HEK293 (cell line): ENCODE data around the gene BBLN.

Experiments used
- CTCF ChIA-PET: fragments of 350-600 bp; formaldehyde crosslinking; extraction: SDS; loops from one replicate; lab custom pipeline; 2021; ENCODE audit warnings: antibody characterized with exemption; lab: Yijun Ruan, JAX
- POLR2A ChIA-PET: fragments of 300-600 bp; formaldehyde crosslinking; extraction: SDS; loops from one replicate; lab custom pipeline; 2020; ENCODE audit warnings: antibody characterized with exemption, inconsistent platforms; lab: Yijun Ruan, JAX
- H3K27ac ChIP-seq: fragments of 200-500 bp; sonication (Bioruptor generic); 2 replicates; pipeline ENCODE4 v1.5.1; 2014; ENCODE audit warnings: low read depth, low read length, control low read depth, inconsistent platforms; ENCODE audit errors: extremely low read depth
- H3K36me3 ChIP-seq, 2 experiments: fragments of 200-500 bp in 1 of 2; sonication (Bioruptor generic) in 1 of 2; 1 replicate in 1 of 2; 2 replicates in 1 of 2; pipeline ENCODE4 v1.5.1; 2014 to 2017; ENCODE audit warnings: inconsistent platforms in 2 of 2, low read length in 2 of 2; ENCODE audit not compliant: control insufficient read depth in 2 of 2, insufficient read depth in 1 of 2
- H3K4me1 ChIP-seq: fragments of 200-500 bp; sonication (Bioruptor generic); 2 replicates; pipeline ENCODE4 v1.5.1; 2014; ENCODE audit warnings: mild to moderate bottlenecking, low read length, inconsistent platforms; ENCODE audit not compliant: control insufficient read depth, insufficient read depth
- H3K4me3 ChIP-seq: 2 replicates; pipeline ENCODE4 v1.5.1; 2011; ENCODE audit warnings: low read depth, mild to moderate bottlenecking, control low read depth, low read length, moderate library complexity
- H3K9me3 ChIP-seq: fragments of 200-500 bp; sonication (Bioruptor generic); 2 replicates; pipeline ENCODE4 v1.5.1; 2014; ENCODE audit warnings: low read depth, low read length, inconsistent platforms; ENCODE audit not compliant: control insufficient read depth, insufficient read depth
- ATF2 ChIP-seq: fragments of 450-650 bp; formaldehyde crosslinking; IDR thresholded peaks from 2 replicates; pipeline ENCODE4 v1.5.1; 2016; ENCODE audit warnings: missing biosample characterization, missing genetic modification characterization, low read depth
- BCL11A ChIP-seq: fragments of 450-650 bp; formaldehyde crosslinking; IDR thresholded peaks from 2 replicates; pipeline ENCODE4 v1.5.1; 2016; ENCODE audit warnings: low read depth, missing biosample characterization, missing genetic modification characterization
- SCRT1 ChIP-seq: fragments of 450-650 bp; formaldehyde crosslinking; IDR thresholded peaks from 2 replicates; pipeline ENCODE4 v1.5.1; 2016; ENCODE audit warnings: missing biosample characterization, missing genetic modification characterization, borderline replicate concordance
- ZBTB17 ChIP-seq: fragments of 450-650 bp; formaldehyde crosslinking; IDR thresholded peaks from 2 replicates; pipeline ENCODE4 v1.5.1; 2016; ENCODE audit warnings: missing biosample characterization, missing genetic modification characterization
- ZBTB44 ChIP-seq: fragments of 450-650 bp; IDR thresholded peaks from 2 replicates; pipeline ENCODE4 v1.5.1; 2018; ENCODE audit warnings: missing biosample characterization, mild to moderate bottlenecking, missing genetic modification characterization
- ZNF121 ChIP-seq: fragments of 450-650 bp; formaldehyde crosslinking; IDR thresholded peaks from 2 replicates; pipeline ENCODE4 v1.5.1; 2016; ENCODE audit warnings: missing biosample characterization, missing genetic modification characterization
- ZNF23 ChIP-seq: fragments of 450-650 bp; formaldehyde crosslinking; IDR thresholded peaks from 2 replicates; pipeline ENCODE4 v1.5.1; 2016; ENCODE audit warnings: missing biosample characterization, missing genetic modification characterization, borderline replicate concordance
- ZNF274 ChIP-seq, 2 experiments: fragments of 200-500 bp in 1 of 2; fragments of 450-650 bp in 1 of 2; sonication (Bioruptor generic) in 1 of 2; formaldehyde crosslinking in 1 of 2; IDR thresholded peaks; 2 replicates each; pipeline versions ENCODE4 v1.5.1 to v1.6.1; 2014 to 2016; ENCODE audit warnings: borderline replicate concordance in 1 of 2, inconsistent platforms in 1 of 2, low read length in 1 of 2, missing biosample characterization in 1 of 2, missing genetic modification characterization in 1 of 2
- ZNF521 ChIP-seq: fragments of 450-650 bp; formaldehyde crosslinking; IDR thresholded peaks from 2 replicates; pipeline ENCODE4 v1.5.1; 2017; ENCODE audit warnings: missing biosample characterization, mild to moderate bottlenecking, missing genetic modification characterization
- ZNF555 ChIP-seq: fragments of 450-650 bp; formaldehyde crosslinking; conservative IDR thresholded peaks from 2 replicates; pipeline ENCODE4 v1.5.1; 2017; ENCODE audit warnings: missing biosample characterization, mild to moderate bottlenecking, missing genetic modification characterization, inconsistent platforms
- ZNF560 ChIP-seq: fragments of 450-650 bp; formaldehyde crosslinking; IDR thresholded peaks from 2 replicates; pipeline ENCODE4 v1.5.1; 2017; ENCODE audit warnings: missing biosample characterization, missing genetic modification characterization, borderline replicate concordance
- ZNF580 ChIP-seq: fragments of 450-650 bp; formaldehyde crosslinking; IDR thresholded peaks from 2 replicates; pipeline ENCODE4 v1.5.1; 2016; ENCODE audit warnings: missing biosample characterization, missing genetic modification characterization
- ZNF624 ChIP-seq: fragments of 450-650 bp; formaldehyde crosslinking; IDR thresholded peaks from 2 replicates; pipeline ENCODE4 v1.5.1; 2017; ENCODE audit warnings: missing biosample characterization, missing genetic modification characterization
- ZNF785 ChIP-seq: fragments of 450-650 bp; formaldehyde crosslinking; IDR thresholded peaks from 2 replicates; pipeline ENCODE4 v1.5.1; 2016; ENCODE audit warnings: missing biosample characterization, missing genetic modification characterization
- ZSCAN23 ChIP-seq: fragments of 450-650 bp; formaldehyde crosslinking; IDR thresholded peaks from 2 replicates; pipeline ENCODE4 v1.5.1; 2016; ENCODE audit warnings: missing biosample characterization, missing genetic modification characterization
- ZSCAN4 ChIP-seq: fragments of 450-650 bp; formaldehyde crosslinking; IDR thresholded peaks from 2 replicates; pipeline ENCODE4 v1.5.1; 2017; ENCODE audit warnings: missing biosample characterization, missing genetic modification characterization
- TF ChIP-seq, protein P1 (sequence below): fragments of 450-650 bp; formaldehyde crosslinking; IDR thresholded peaks from 2 replicates; pipeline ENCODE4 v1.5.1; 2016; ENCODE audit warnings: missing biosample characterization, missing genetic modification characterization, low read depth
- TF ChIP-seq, protein P2 (sequence below): fragments of 450-650 bp; formaldehyde crosslinking; IDR thresholded peaks from 2 replicates; pipeline ENCODE4 v1.5.1; 2016; ENCODE audit warnings: missing biosample characterization, missing genetic modification characterization
- TF ChIP-seq, protein P3 (sequence below): fragments of 450-650 bp; formaldehyde crosslinking; IDR thresholded peaks from 2 replicates; pipeline ENCODE4 v1.5.1; 2016; ENCODE audit warnings: missing biosample characterization, missing genetic modification characterization

The BBLN gene

GRCh38 chr9:128142061-128142460 is 18.0 kb upstream of the BBLN start:
- CTCF ChIA-PET, result interaction anchor here (0.6 to 2.3 kb wide), 3 partner anchors 12 to 25 kb away, joined by 3 to 14 read pairs (median 6); no protein-coding TSS in a partner anchor
- H3K4me1 ChIP-seq, result no peaks in the 10 kb centered on the region
- TF ChIP-seq ZNF560 (tag by site-specific recombination) (no peak), ATF2 (tag by site-specific recombination) (no peak), BCL11A (tag by site-specific recombination) (no peak), ZSCAN23 (tag by site-specific recombination) (no peak), ZNF521 (tag by site-specific recombination) (no peak), ZNF555 (tag by site-specific recombination) (no peak), ZNF23 (tag by site-specific recombination) (no peak), ZNF785 (no peak), ZNF580 (tag by site-specific recombination) (no peak), ZNF274 (IDR thresholded peaks at IDR 0.05; ENCODE audit: low read length) (no peak), ZNF274 (tag by site-specific recombination; IDR thresholded peaks at IDR 0.05; ENCODE audit: borderline replicate concordance) (no peak), ZNF624 (no peak), ZSCAN4 (tag by site-specific recombination) (no peak), SCRT1 (tag by site-specific recombination) (no peak), ZBTB17 (no peak), ZBTB44 (tag by site-specific recombination) (no peak), ZNF121 (tag by site-specific recombination) (no peak)
- TF ChIP-seq, protein P1, sequence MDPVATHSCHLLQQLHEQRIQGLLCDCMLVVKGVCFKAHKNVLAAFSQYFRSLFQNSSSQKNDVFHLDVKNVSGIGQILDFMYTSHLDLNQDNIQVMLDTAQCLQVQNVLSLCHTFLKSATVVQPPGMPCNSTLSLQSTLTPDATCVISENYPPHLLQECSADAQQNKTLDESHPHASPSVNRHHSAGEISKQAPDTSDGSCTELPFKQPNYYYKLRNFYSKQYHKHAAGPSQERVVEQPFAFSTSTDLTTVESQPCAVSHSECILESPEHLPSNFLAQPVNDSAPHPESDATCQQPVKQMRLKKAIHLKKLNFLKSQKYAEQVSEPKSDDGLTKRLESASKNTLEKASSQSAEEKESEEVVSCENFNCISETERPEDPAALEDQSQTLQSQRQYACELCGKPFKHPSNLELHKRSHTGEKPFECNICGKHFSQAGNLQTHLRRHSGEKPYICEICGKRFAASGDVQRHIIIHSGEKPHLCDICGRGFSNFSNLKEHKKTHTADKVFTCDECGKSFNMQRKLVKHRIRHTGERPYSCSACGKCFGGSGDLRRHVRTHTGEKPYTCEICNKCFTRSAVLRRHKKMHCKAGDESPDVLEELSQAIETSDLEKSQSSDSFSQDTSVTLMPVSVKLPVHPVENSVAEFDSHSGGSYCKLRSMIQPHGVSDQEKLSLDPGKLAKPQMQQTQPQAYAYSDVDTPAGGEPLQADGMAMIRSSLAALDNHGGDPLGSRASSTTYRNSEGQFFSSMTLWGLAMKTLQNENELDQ (tag by site-specific recombination), result no peak
- TF ChIP-seq, protein P2, sequence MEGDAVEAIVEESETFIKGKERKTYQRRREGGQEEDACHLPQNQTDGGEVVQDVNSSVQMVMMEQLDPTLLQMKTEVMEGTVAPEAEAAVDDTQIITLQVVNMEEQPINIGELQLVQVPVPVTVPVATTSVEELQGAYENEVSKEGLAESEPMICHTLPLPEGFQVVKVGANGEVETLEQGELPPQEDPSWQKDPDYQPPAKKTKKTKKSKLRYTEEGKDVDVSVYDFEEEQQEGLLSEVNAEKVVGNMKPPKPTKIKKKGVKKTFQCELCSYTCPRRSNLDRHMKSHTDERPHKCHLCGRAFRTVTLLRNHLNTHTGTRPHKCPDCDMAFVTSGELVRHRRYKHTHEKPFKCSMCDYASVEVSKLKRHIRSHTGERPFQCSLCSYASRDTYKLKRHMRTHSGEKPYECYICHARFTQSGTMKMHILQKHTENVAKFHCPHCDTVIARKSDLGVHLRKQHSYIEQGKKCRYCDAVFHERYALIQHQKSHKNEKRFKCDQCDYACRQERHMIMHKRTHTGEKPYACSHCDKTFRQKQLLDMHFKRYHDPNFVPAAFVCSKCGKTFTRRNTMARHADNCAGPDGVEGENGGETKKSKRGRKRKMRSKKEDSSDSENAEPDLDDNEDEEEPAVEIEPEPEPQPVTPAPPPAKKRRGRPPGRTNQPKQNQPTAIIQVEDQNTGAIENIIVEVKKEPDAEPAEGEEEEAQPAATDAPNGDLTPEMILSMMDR (tag by site-specific recombination), result no peak
- TF ChIP-seq, protein P3, sequence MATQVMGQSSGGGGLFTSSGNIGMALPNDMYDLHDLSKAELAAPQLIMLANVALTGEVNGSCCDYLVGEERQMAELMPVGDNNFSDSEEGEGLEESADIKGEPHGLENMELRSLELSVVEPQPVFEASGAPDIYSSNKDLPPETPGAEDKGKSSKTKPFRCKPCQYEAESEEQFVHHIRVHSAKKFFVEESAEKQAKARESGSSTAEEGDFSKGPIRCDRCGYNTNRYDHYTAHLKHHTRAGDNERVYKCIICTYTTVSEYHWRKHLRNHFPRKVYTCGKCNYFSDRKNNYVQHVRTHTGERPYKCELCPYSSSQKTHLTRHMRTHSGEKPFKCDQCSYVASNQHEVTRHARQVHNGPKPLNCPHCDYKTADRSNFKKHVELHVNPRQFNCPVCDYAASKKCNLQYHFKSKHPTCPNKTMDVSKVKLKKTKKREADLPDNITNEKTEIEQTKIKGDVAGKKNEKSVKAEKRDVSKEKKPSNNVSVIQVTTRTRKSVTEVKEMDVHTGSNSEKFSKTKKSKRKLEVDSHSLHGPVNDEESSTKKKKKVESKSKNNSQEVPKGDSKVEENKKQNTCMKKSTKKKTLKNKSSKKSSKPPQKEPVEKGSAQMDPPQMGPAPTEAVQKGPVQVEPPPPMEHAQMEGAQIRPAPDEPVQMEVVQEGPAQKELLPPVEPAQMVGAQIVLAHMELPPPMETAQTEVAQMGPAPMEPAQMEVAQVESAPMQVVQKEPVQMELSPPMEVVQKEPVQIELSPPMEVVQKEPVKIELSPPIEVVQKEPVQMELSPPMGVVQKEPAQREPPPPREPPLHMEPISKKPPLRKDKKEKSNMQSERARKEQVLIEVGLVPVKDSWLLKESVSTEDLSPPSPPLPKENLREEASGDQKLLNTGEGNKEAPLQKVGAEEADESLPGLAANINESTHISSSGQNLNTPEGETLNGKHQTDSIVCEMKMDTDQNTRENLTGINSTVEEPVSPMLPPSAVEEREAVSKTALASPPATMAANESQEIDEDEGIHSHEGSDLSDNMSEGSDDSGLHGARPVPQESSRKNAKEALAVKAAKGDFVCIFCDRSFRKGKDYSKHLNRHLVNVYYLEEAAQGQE (tag by site-specific recombination), result no peak
- TF ChIP-seq, all 188 proteins: peak for 0
- POLR2A ChIA-PET, result interaction anchor here (0.5 to 1.4 kb wide), 3 partner anchors 9 to 776 kb away, joined by 3 to 8 read pairs (median 4); partner anchors contain the start of gene BBLN
- H3K9me3 ChIP-seq, result no peaks in the 10 kb centered on the region
- H3K36me3 ChIP-seq, result no peaks in the 10 kb centered on the region
- H3K27ac ChIP-seq, result no peak overlapping the region
- H3K4me3 ChIP-seq, result no peak overlapping the region
